Keratinocyte (primary cell): ENCODE measurements around the gene NDUFV1. TPM values are rescaled to one million over a fixed set of nuclear protein-coding genes. Genes with fewer than 3 reads are reported as not detected.

Experiments
- DNase-seq: peaks from one replicate; pipeline ENCODE4 v3.0.0-alpha.2; 2011; ENCODE audit warnings: low read depth, missing footprints, low spot score
- FAIRE-seq: peaks from 2 replicates; lab custom pipeline; 2011; peaks lifted over from hg19 to GRCh38; lab: Jason Lieb, UNC
- H2AFZ ChIP-seq: 2 replicates; pipeline ENCODE4 v1.6.0; 2012; ENCODE audit warnings: low read length, control low read depth, inconsistent platforms; ENCODE audit not compliant: control insufficient read depth
- H3K27ac ChIP-seq: 2 replicates; pipeline ENCODE4 v1.5.1; 2011; ENCODE audit warnings: low read length; ENCODE audit not compliant: control insufficient read depth, insufficient read depth
- H3K27me3 ChIP-seq: 3 replicates; pipeline ENCODE4 v1.6.0; 2011; ENCODE audit warnings: low read length; ENCODE audit not compliant: control insufficient read depth, insufficient read depth; ENCODE audit errors: extremely low read depth
- H3K36me3 ChIP-seq, 2 experiments: 2 replicates in 1 of 2; 3 replicates in 1 of 2; pipeline ENCODE4 v1.5.1; 2011; ENCODE audit warnings: low read length in 2 of 2, mild to moderate bottlenecking in 1 of 2; ENCODE audit not compliant: control insufficient read depth in 2 of 2, insufficient read depth in 2 of 2; ENCODE audit errors: extremely low read depth in 1 of 2
- H3K4me1 ChIP-seq: 3 replicates; pipeline ENCODE4 v1.5.1; 2011; ENCODE audit warnings: low read length; ENCODE audit not compliant: control insufficient read depth, insufficient read depth; ENCODE audit errors: extremely low read depth
- H3K4me2 ChIP-seq: 3 replicates; pipeline ENCODE4 v1.6.0; 2011; ENCODE audit warnings: low read depth, low read length; ENCODE audit not compliant: control insufficient read depth, insufficient read depth; ENCODE audit errors: extremely low read depth
- H3K4me3 ChIP-seq, 3 experiments: fragments of 200-600 bp in 1 of 3; sonication (generic) in 1 of 3; 2 replicates in 2 of 3; 3 replicates in 1 of 3; pipeline ENCODE4 v1.5.1; 2011 to 2016; ENCODE audit warnings: low read length in 3 of 3, mild to moderate bottlenecking in 3 of 3, control low read depth in 2 of 3, inconsistent platforms in 1 of 3, low read depth in 1 of 3, mixed read lengths in 1 of 3, mixed run types in 1 of 3, moderate library complexity in 1 of 3; ENCODE audit not compliant: control insufficient read depth in 2 of 3, insufficient read depth in 2 of 3; ENCODE audit errors: extremely low read depth in 1 of 3
- H3K79me2 ChIP-seq: 2 replicates; pipeline ENCODE4 v1.6.0; 2012; ENCODE audit warnings: low read length; ENCODE audit not compliant: control insufficient read depth, insufficient read depth
- H3K9ac ChIP-seq: 3 replicates; pipeline ENCODE4 v1.6.0; 2011; ENCODE audit warnings: low read length; ENCODE audit not compliant: control insufficient read depth, insufficient read depth; ENCODE audit errors: extremely low read depth
- H3K9me1 ChIP-seq: 3 replicates; pipeline ENCODE4 v1.6.0; 2011; ENCODE audit warnings: low read length; ENCODE audit not compliant: control insufficient read depth, insufficient read depth; ENCODE audit errors: extremely low read depth
- H3K9me3 ChIP-seq: 2 replicates; pipeline ENCODE4 v1.5.1; 2012; ENCODE audit warnings: low read depth, low read length; ENCODE audit not compliant: control insufficient read depth
- H4K20me1 ChIP-seq: 3 replicates; pipeline ENCODE4 v1.6.0; 2011; ENCODE audit warnings: low read length; ENCODE audit not compliant: control insufficient read depth, insufficient read depth; ENCODE audit errors: extremely low read depth
- CTCF ChIP-seq, 3 experiments: IDR thresholded peaks in 1 of 3; conservative IDR thresholded peaks in 1 of 3; optimal IDR thresholded peaks in 1 of 3; 2 replicates in 2 of 3; 3 replicates in 1 of 3; pipeline versions ENCODE3 to v1.5.1; 2011; ENCODE audit warnings: low read length in 3 of 3, mild to moderate bottlenecking in 3 of 3, moderate library complexity in 2 of 3, control low read depth in 1 of 3, inconsistent platforms in 1 of 3; ENCODE audit not compliant: insufficient read depth in 2 of 3; ENCODE audit errors: extremely low read depth in 1 of 3
- EZH2 ChIP-seq: IDR thresholded peaks from one replicate; pipeline ENCODE4 v1.6.1; 2012; ENCODE audit warnings: inconsistent platforms, mild to moderate bottlenecking, low read length, moderate library complexity
- dilution Hi-C: fragments of 300-500 bp; cut with MboI; formaldehyde crosslinking; loops from one replicate; pipeline ENCODE4 v1.7.0; 2020; ENCODE audit warnings: low sequenced_read_pairs; ENCODE audit not compliant: extremely low pct_ligation_motif_present
- polyA plus RNA-seq, 5 experiments: library from polyadenylated mRNA; depleted of rRNA in 3 of 5; stranded (reverse) in 3 of 5; stranded (forward) in 1 of 5; unstranded in 1 of 5; fragments of >200 nt; gene quantifications; 1 replicate in 1 of 5; 2 replicates in 3 of 5; 3 replicates in 1 of 5; pipeline versions ENCODE4 v1.2.1 to v1.2.3, GENCODE V29; 2011 to 2012; ENCODE audit warnings: missing spikeins in 2 of 5, low read depth in 1 of 5, low replicate concordance in 1 of 5

NDUFV1 gene
- polyA plus RNA-seq, 1 donor (not counting 4 experiments of a cell fraction or from before 2014, with no cell fraction given), result 102 TPM

GRCh38 chr11:67629386-67630227, 22.9 kb downstream of the NDUFV1 start, which contains the start of gene NUDT8:
Gene NUDT8 (minus strand): TSS chr11:67629937. CDS start chr11:67629911, 26 bp downstream.
- H2AFZ ChIP-seq, result peak within 1 kb of the TSS; percentile 90
- no peaks in the 10 kb centered on the region for H3K27me3 ChIP-seq
- peak in 2 of 3 experiments; percentile 85 to 93 for TF ChIP-seq CTCF (optimal IDR thresholded peaks at IDR 0.05 in 1 of 3, IDR thresholded peaks at IDR 0.05 in 1 of 3, conservative IDR thresholded peaks at IDR 0.05 in 1 of 3; ENCODE audit: extremely low read depth in 1 of 3, insufficient read depth in 2 of 3, low read length in 3 of 3)
- TF ChIP-seq EZH2, result no peak
- peaks cover 6% of the 10 kb centered on the region for H3K4me1 ChIP-seq
- peak within 1 kb of the TSS; percentile 66 to 78 (median 73) for H3K4me3 ChIP-seq
- peak within 1 kb of the TSS; percentile 76 for H3K4me2 ChIP-seq
- peak within 1 kb of the TSS; percentile 64 for H3K27ac ChIP-seq
- no peaks in the 10 kb centered on the region for H3K9me1 ChIP-seq
- H3K36me3 ChIP-seq, result no peaks in the 10 kb centered on the region
- dilution Hi-C loops, result no loop called here
- H4K20me1 ChIP-seq, result no peaks in the 10 kb centered on the region
- DNase-seq, result no peak
- H3K9me3 ChIP-seq, result no peaks in the 10 kb centered on the region
- no peak for FAIRE-seq
- H3K9ac ChIP-seq, result peak within 1 kb of the TSS; percentile 76
- no peaks in the 10 kb centered on the region for H3K79me2 ChIP-seq

GRCh38 chr11:67630228-67630942, 23.6 kb downstream of the NDUFV1 start:
- H3K9me3 ChIP-seq, result no peaks in the 10 kb centered on the region
- H3K4me2 ChIP-seq, result peak overlapping the region; percentile 58
- H3K4me3 ChIP-seq, result peak overlapping the region; percentile 66 to 78 (median 73)
- dilution Hi-C loops, result no loop called here
- H3K27me3 ChIP-seq, result no peaks in the 10 kb centered on the region
- no peaks in the 10 kb centered on the region for H3K36me3 ChIP-seq
- H3K27ac ChIP-seq, result peak overlapping the region; percentile 64
- FAIRE-seq, result no peak
- TF ChIP-seq CTCF (optimal IDR thresholded peaks at IDR 0.05 in 1 of 3, IDR thresholded peaks at IDR 0.05 in 1 of 3, conservative IDR thresholded peaks at IDR 0.05 in 1 of 3; ENCODE audit: extremely low read depth in 1 of 3, insufficient read depth in 2 of 3, low read length in 3 of 3), result peak; percentile 64 to 91 (median 85)
- TF ChIP-seq EZH2, result no peak
- DNase-seq, result peak; percentile 86
- H3K4me1 ChIP-seq, result peaks cover 6% of the 10 kb centered on the region
- H3K79me2 ChIP-seq, result no peaks in the 10 kb centered on the region
- peak overlapping the region; percentile 76 for H3K9ac ChIP-seq
- H3K9me1 ChIP-seq, result no peaks in the 10 kb centered on the region
- peak overlapping the region; percentile 90 for H2AFZ ChIP-seq
- no peaks in the 10 kb centered on the region for H4K20me1 ChIP-seq
